VCaP (cell line): ENCODE data around the gene ETS1.

Experiments
- H3K27ac ChIP-seq: fragments of 450-650 bp; 2 replicates; pipeline ENCODE4 v1.5.1; 2017
- CTCF ChIP-seq: fragments of 450-650 bp; conservative IDR thresholded peaks from 2 replicates; pipeline ENCODE4 v1.5.1; 2017; ENCODE audit warnings: mild to moderate bottlenecking, moderate library complexity

The ETS1 gene

DNA sequence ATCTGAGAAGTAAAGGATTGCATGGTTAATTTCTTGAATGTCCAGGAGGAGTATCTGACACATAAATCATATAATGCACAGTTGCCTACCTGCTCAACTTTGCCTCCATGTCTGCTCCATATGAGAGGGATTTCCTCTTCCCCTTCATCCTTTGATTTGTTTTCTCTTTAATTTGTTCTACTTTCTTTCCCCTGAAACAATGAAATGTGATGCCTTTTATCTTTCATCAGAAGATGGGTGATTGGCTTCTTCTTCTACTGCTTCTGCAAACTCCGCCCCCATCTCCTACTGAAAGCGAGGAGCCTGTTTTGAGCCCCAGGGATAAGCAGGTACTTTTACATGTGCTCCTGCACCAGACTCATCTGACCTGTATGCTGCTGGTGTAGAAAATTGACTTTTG, 9.9 kb upstream of the ETS1 start:
- no peak for TF ChIP-seq CTCF
- peak overlapping the region; percentile 35 for H3K27ac ChIP-seq

DNA sequence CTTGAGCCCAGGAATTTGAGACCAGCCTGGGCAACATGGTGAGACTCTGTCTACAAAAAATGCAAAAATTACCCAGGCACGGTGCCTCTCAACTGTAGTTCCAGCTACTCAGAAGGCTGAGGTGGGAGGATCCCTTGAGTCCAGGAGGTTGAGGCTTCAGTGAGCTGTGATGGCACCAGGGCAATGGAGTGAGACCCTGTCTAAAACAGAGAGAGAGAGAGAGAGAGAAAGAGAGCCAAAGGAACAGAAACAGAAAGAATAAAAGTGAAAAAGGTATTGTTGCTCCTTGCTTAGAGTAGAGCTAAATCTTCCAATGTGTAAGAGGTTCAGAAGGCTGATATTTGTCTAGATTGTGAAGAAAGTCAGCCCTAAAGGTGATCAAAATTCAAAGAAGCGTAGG, 8.9 kb upstream of the ETS1 start:
- H3K27ac ChIP-seq = no peak overlapping the region
- TF ChIP-seq CTCF = no peak

DNA sequence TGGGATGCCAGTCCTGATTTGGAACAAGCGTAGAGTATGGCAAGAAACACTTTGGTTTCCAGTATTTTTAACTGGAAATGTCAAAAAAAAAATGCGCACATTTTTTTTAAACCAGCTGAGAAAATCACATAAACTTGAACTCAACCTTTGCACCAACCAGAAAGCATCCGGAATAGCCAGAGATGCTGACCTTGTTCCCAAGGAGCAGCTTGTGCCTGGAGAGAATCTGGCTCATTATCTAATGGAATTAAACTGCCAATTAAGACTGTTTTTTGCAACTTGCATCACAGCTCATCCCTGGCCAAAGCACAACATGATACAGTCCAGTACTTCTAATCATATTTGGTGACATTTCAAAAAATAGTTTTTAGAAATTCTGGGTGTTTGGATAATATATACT, 8.4 kb upstream of the ETS1 start:
- H3K27ac ChIP-seq = no peak overlapping the region
- no peak for TF ChIP-seq CTCF

- TF ChIP-seq CTCF = no peak
- H3K27ac ChIP-seq = no peak overlapping the region
These were observed 7.9 kb upstream of the ETS1 start for GRCh38 chr11:128595221-128595620.

- no peak overlapping the region for H3K27ac ChIP-seq
- no peak for TF ChIP-seq CTCF
These were observed 6.9 kb upstream of the ETS1 start for GRCh38 chr11:128594226-128594625.

DNA sequence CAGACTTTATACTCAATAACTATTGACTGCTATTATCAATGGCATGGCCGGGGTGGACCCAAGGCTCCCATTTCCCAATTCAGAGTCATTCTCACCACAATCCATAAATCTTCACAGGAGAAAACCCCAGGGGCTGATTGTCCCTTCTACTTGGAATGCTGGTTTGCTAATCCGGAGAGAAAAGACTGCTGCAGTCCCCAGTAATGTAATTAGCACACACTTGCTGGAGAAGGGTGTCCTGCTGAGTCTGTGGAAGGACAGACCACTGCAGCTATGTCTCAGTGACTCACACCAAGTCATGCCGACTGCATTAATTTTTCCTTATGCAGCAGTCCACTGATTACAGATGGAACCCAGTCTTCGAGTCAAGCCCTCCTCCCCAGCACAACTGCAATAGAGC, 5.9 kb upstream of the ETS1 start:
- TF ChIP-seq CTCF = no peak
- H3K27ac ChIP-seq = no peak overlapping the region

DNA sequence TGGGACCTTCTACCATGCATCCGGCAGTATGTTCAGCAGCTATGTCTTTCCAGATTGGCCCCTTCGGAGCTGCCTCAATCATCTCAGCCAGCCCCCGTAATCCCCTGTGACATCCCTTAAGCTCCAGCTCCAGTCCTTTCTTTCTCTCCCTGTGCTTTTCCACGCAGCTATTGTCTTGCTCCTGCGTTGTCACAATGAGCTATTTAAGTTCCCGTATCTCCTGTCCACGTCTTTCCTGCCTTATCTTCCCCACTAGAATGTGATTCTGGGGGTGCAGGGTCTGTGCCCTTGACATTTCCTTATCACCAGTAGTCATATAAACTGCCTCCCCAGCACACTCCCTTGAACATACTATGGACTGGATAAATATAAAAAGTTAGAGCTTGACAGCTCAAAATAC, 5.1 kb upstream of the ETS1 start:
- no peak overlapping the region for H3K27ac ChIP-seq
- no peak for TF ChIP-seq CTCF

DNA sequence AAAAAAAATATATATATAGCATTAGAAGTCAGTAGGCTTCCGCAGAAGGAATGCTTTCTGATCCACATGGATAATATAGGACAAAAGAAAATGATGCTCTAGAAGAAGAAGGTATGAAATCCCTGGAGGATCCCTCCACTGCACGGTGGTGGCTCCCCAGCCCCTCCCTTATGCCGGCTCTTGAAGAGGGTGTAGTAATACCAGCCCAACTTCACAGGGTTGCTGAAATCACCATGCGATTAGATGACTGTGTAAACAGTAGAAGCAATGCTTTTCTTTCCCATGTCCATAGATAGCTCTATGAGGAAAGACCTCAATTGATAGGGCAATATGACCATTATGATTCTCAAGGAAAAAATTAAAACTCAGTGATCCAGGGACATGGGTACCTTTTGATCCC, 3.2 kb upstream of the ETS1 start:
- TF ChIP-seq CTCF = no peak
- H3K27ac ChIP-seq = no peak overlapping the region
